H9 (cell line): Measurements from ENCODE around the gene FGFR4. TPM values are rescaled to one million over a fixed set of nuclear protein-coding genes. Genes with fewer than 3 reads are reported as not detected.

Source experiments
- DNase-seq: peaks from one replicate; pipeline ENCODE4 v3.0.0-alpha.2; 2017
- H2AFZ ChIP-seq: one replicate; pipeline ENCODE4 v1.6.1; 2013; ENCODE audit warnings: mild to moderate bottlenecking, low read length, control low read depth, moderate library complexity
- H2AK5ac ChIP-seq: 2 replicates; pipeline ENCODE4 v1.6.1; 2013; ENCODE audit warnings: low read length, control low read depth, mixed read lengths; ENCODE audit not compliant: insufficient read length
- H2BK120ac ChIP-seq: one replicate; pipeline ENCODE4 v1.6.1; 2013; ENCODE audit warnings: low read depth, mild to moderate bottlenecking, low read length, control low read depth, inconsistent platforms; ENCODE audit not compliant: poor library complexity, severe bottlenecking
- H2BK12ac ChIP-seq: 2 replicates; pipeline ENCODE4 v1.6.1; 2013; ENCODE audit warnings: low read length, control low read depth, mixed read lengths, low read depth; ENCODE audit not compliant: insufficient read length
- H2BK15ac ChIP-seq: 2 replicates; pipeline ENCODE4 v1.6.1; 2013; ENCODE audit warnings: low read depth, low read length, control low read depth
- H2BK20ac ChIP-seq: one replicate; pipeline ENCODE4 v1.6.1; 2013; ENCODE audit warnings: low read depth, mild to moderate bottlenecking, low read length, control low read depth, inconsistent platforms; ENCODE audit not compliant: poor library complexity, severe bottlenecking
- H2BK5ac ChIP-seq: 2 replicates; pipeline ENCODE4 v1.6.1; 2013; ENCODE audit warnings: low read length, control low read depth, mixed read lengths; ENCODE audit not compliant: insufficient read length
- H3K14ac ChIP-seq: 2 replicates; pipeline ENCODE4 v1.6.1; 2013; ENCODE audit warnings: low read length, control low read depth; ENCODE audit not compliant: insufficient read depth
- H3K18ac ChIP-seq: 2 replicates; pipeline ENCODE4 v1.6.1; 2013; ENCODE audit warnings: low read depth, mild to moderate bottlenecking, mixed read lengths, low read length, control low read depth; ENCODE audit not compliant: insufficient read length
- H3K23ac ChIP-seq: 2 replicates; pipeline ENCODE4 v1.6.1; 2013; ENCODE audit warnings: low read length, control low read depth, mixed read lengths, low read depth; ENCODE audit not compliant: insufficient read length
- H3K23me2 ChIP-seq: 2 replicates; pipeline ENCODE4 v1.6.1; 2013; ENCODE audit warnings: low read depth, mild to moderate bottlenecking, mixed read lengths, low read length, control low read depth; ENCODE audit not compliant: insufficient read length, poor library complexity, severe bottlenecking
- H3K27ac ChIP-seq: 2 replicates; pipeline ENCODE4 v1.5.1; 2013; ENCODE audit warnings: low read length, control low read depth, mixed read lengths, low read depth; ENCODE audit not compliant: insufficient read length
- H3K27me3 ChIP-seq: 2 replicates; pipeline ENCODE4 v1.6.1; 2013; ENCODE audit warnings: low read length, control low read depth, inconsistent platforms; ENCODE audit not compliant: insufficient read depth
- H3K4ac ChIP-seq: 2 replicates; pipeline ENCODE4 v1.6.1; 2013; ENCODE audit warnings: low read depth, mild to moderate bottlenecking, control low read depth, inconsistent platforms, low read length, moderate library complexity
- H3K4me1 ChIP-seq: 2 replicates; pipeline ENCODE4 v1.6.1; 2013; ENCODE audit warnings: low read length, control low read depth, inconsistent platforms; ENCODE audit not compliant: insufficient read depth
- H3K4me2 ChIP-seq: 2 replicates; pipeline ENCODE4 v1.6.1; 2013; ENCODE audit warnings: low read length, control low read depth, mixed read lengths; ENCODE audit not compliant: insufficient read length, insufficient read depth
- H3K56ac ChIP-seq: 2 replicates; pipeline ENCODE4 v1.6.1; 2013; ENCODE audit warnings: low read depth, mild to moderate bottlenecking, mixed read lengths, low read length, control low read depth; ENCODE audit not compliant: insufficient read length
- H3K79me1 ChIP-seq: 2 replicates; pipeline ENCODE4 v1.6.1; 2013; ENCODE audit warnings: low read depth, mild to moderate bottlenecking, moderate library complexity, low read length, control low read depth, inconsistent platforms; ENCODE audit not compliant: insufficient read depth, poor library complexity, severe bottlenecking
- H3K79me2 ChIP-seq: 2 replicates; pipeline ENCODE4 v1.6.1; 2013; ENCODE audit warnings: low read length, control low read depth, inconsistent platforms; ENCODE audit not compliant: insufficient read depth
- H3K9ac ChIP-seq: 2 replicates; pipeline ENCODE4 v1.6.1; 2013; ENCODE audit warnings: low read length, control low read depth, mixed read lengths; ENCODE audit not compliant: insufficient read length; ENCODE audit errors: extremely low read depth
- H3K9me3 ChIP-seq: one replicate; pipeline ENCODE4 v1.6.1; 2013; ENCODE audit warnings: low read depth, low read length, inconsistent platforms; ENCODE audit not compliant: control insufficient read depth
- H3T11ph ChIP-seq: one replicate; pipeline ENCODE4 v1.6.1; 2013; ENCODE audit warnings: mild to moderate bottlenecking, low read length, control low read depth, inconsistent platforms
- H4K20me1 ChIP-seq: one replicate; pipeline ENCODE4 v1.6.1; 2013; ENCODE audit not compliant: control insufficient read depth, insufficient read length, insufficient read depth
- H4K5ac ChIP-seq: 2 replicates; pipeline ENCODE4 v1.6.1; 2013; ENCODE audit warnings: low read depth, mild to moderate bottlenecking, mixed read lengths, low read length, control low read depth; ENCODE audit not compliant: insufficient read length
- H4K8ac ChIP-seq: replicated peaks from 2 replicates; pipeline ENCODE4 v1.6.1; 2013; ENCODE audit warnings: low read length, control low read depth, mixed read lengths, low read depth; ENCODE audit not compliant: insufficient read length
- H4K91ac ChIP-seq: 2 replicates; pipeline ENCODE4 v1.6.1; 2013; ENCODE audit warnings: low read depth, mild to moderate bottlenecking, moderate library complexity, mixed read lengths, low read length, control low read depth; ENCODE audit not compliant: insufficient read length
- H3K27ac Mint-ChIP-seq, 3 experiments: 2 replicates in 2 of 3; 3 replicates in 1 of 3; pipeline ENCODE4 v1.8.0; 2020 to 2021; ENCODE audit warnings: mixed read lengths in 3 of 3, mild to moderate bottlenecking in 1 of 3, moderate library complexity in 1 of 3
- H3K27me3 Mint-ChIP-seq: 2 replicates; pipeline ENCODE4 v1.8.0; 2021; ENCODE audit warnings: low read depth, mild to moderate bottlenecking, moderate library complexity, mixed read lengths
- H3K36me3 Mint-ChIP-seq, 3 experiments: 2 replicates in 2 of 3; 3 replicates in 1 of 3; pipeline ENCODE4 v1.8.0; 2020 to 2021; ENCODE audit warnings: low read depth in 3 of 3, mixed read lengths in 3 of 3; ENCODE audit not compliant: insufficient read depth in 1 of 3
- H3K4me1 Mint-ChIP-seq, 2 experiments: 2 replicates each; pipeline ENCODE4 v1.8.0; 2020; ENCODE audit warnings: mixed read lengths in 2 of 2
- H3K4me3 Mint-ChIP-seq, 2 experiments: 2 replicates in 1 of 2; 3 replicates in 1 of 2; pipeline ENCODE4 v1.8.0; 2020 to 2021; ENCODE audit warnings: mild to moderate bottlenecking in 2 of 2, mixed read lengths in 2 of 2, moderate library complexity in 1 of 2
- H3K9me3 Mint-ChIP-seq, 2 experiments: 2 replicates in 1 of 2; 3 replicates in 1 of 2; pipeline ENCODE4 v1.8.0; 2020; ENCODE audit warnings: mild to moderate bottlenecking in 2 of 2, mixed read lengths in 2 of 2, moderate library complexity in 1 of 2
- CTCF ChIP-seq: fragments of 200-600 bp; sonication (generic); conservative IDR thresholded peaks from 3 replicates; pipeline ENCODE4 v1.8.0; 2021; ENCODE audit warnings: antibody characterized with exemption, mild to moderate bottlenecking
- WGBS: extraction: QIAGEN DNeasy Blood & Tissue Kit; methylation state at CpG from one replicate; pipeline ENCODE4 v1.1.7; 2013; ENCODE audit warnings: missing lambda C conversion rate, low lambda C conversion rate, mixed read lengths; ENCODE audit not compliant: insufficient read length; ENCODE audit errors: extremely low coverage; 5-methylcytosine and 5-hydroxymethylcytosine counted together
- total RNA-seq: library from RNA; stranded (reverse); gene quantifications from 2 replicates; pipeline ENCODE4 v1.2.1, GENCODE V29; 2021

FGFR4 gene
- total RNA-seq, 1 experiment from 2014 or later = 52.8 TPM

- H3K23me2 ChIP-seq = no peaks in the 10 kb centered on the region
- H4K5ac ChIP-seq = no peak overlapping the region
- no peaks in the 10 kb centered on the region for H3K79me2 ChIP-seq
- no peak overlapping the region for H3K9ac ChIP-seq
- TF ChIP-seq CTCF = no peak
- peaks cover 15 to 67% (median 45%) of the 10 kb centered on the region in 3 experiments; a peak in 6 of 7 replicates for H3K36me3 Mint-ChIP-seq
- no peak overlapping the region for H3K27ac ChIP-seq
- no peak overlapping the region for H3K56ac ChIP-seq
- H4K91ac ChIP-seq = no peak overlapping the region
- no peak overlapping the region for H4K8ac ChIP-seq
- no peak for DNase-seq
- H3K4me1 ChIP-seq = no peaks in the 10 kb centered on the region
- no peaks in the 10 kb centered on the region for H3K79me1 ChIP-seq
- no peak overlapping the region for H3K4me2 ChIP-seq
- no peak overlapping the region for H3K4ac ChIP-seq
- no peak overlapping the region for H2BK120ac ChIP-seq
- no peaks in the 10 kb centered on the region for H3K9me3 ChIP-seq
- no peaks in the 10 kb centered on the region for H3K27me3 ChIP-seq
- no peak overlapping the region for H3K14ac ChIP-seq
- no peak overlapping the region for H2BK12ac ChIP-seq
- 0 out of 7 replicates have a peak overlapping the region, but pooled peaks of 1 of the 3 experiments have one; percentile 11 for H3K27ac Mint-ChIP-seq
- no peak overlapping the region for H2AK5ac ChIP-seq
- H3T11ph ChIP-seq = no peak overlapping the region
- no peaks in the 10 kb centered on the region for H3K27me3 Mint-ChIP-seq
- no peak overlapping the region for H3K18ac ChIP-seq
- H2BK5ac ChIP-seq = no peak overlapping the region
- H3K23ac ChIP-seq = no peak overlapping the region
- H3K4me1 Mint-ChIP-seq = no peaks in the 10 kb centered on the region
- no peak overlapping the region for H2AFZ ChIP-seq
- no peak overlapping the region for H3K4me3 Mint-ChIP-seq
- H4K20me1 ChIP-seq = no peaks in the 10 kb centered on the region
- no peaks in the 10 kb centered on the region for H3K9me3 Mint-ChIP-seq
- WGBS = no CpG with 5 or more reads among the region's 1 CpG
- no peak overlapping the region for H2BK20ac ChIP-seq
- no peak overlapping the region for H2BK15ac ChIP-seq
These were observed 42.8 kb upstream of the FGFR4 start for GRCh38 chr5:177043958-177044357.
